GM18520 (cell line): ENCODE results near the gene HKDC1.
A peak's percentile ranks its signal among the peaks of the same experiment; 100 is the strongest.
"Not testable (repeated sequence)": the region's sequence is repeated elsewhere in the genome, so short reads cannot be mapped to it uniquely, and the experiment has no call there.

ENCODE experiments used
- ATAC-seq: cut with Tn5 transposase; IDR thresholded peaks from one replicate; pipeline ENCODE4 v1.9.1; 2021; ENCODE audit not compliant: unreplicated experiment

HKDC1 gene, protein sequence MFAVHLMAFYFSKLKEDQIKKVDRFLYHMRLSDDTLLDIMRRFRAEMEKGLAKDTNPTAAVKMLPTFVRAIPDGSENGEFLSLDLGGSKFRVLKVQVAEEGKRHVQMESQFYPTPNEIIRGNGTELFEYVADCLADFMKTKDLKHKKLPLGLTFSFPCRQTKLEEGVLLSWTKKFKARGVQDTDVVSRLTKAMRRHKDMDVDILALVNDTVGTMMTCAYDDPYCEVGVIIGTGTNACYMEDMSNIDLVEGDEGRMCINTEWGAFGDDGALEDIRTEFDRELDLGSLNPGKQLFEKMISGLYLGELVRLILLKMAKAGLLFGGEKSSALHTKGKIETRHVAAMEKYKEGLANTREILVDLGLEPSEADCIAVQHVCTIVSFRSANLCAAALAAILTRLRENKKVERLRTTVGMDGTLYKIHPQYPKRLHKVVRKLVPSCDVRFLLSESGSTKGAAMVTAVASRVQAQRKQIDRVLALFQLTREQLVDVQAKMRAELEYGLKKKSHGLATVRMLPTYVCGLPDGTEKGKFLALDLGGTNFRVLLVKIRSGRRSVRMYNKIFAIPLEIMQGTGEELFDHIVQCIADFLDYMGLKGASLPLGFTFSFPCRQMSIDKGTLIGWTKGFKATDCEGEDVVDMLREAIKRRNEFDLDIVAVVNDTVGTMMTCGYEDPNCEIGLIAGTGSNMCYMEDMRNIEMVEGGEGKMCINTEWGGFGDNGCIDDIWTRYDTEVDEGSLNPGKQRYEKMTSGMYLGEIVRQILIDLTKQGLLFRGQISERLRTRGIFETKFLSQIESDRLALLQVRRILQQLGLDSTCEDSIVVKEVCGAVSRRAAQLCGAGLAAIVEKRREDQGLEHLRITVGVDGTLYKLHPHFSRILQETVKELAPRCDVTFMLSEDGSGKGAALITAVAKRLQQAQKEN

GRCh38 chr10:69220041-69220451 lies at the start of gene HKDC1:
HKDC1 (plus strand) TSS chr10:69220332; CDS start chr10:69220436, 104 bp downstream.
- ATAC-seq: no peak

DNA sequence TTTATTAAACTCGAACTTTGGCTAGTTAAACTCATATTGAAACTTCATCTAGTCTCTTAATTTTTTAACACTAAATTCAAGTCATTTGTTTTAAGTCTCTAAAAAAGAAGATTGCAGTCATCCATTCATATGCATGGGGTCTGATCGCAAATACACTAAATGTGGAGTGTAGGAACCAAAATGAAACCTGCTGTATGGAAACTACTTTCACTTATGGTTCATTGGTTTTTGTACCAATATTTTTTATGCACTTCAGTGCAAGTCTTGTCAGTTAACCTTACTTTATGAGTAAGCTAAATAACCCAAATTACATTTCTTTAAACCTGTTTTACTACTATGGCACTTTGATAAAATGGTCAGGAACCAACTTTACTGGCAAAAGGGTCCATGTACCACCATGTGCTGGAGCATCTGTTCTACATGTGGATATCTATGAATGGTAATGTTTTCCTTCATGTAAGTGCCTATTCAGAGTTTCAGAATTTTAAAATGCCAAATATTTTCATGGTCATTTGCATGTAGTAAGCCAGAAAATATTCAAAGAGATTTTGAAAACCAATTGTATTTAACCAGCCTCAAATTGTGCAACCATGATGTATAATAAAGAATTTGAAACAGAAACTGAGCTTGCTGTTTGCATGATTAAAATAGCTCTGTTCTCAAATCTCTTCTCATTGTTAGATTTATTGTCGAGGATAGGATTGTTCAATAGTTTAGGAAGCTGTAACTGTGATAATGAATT lies 47.7 kb upstream of the HKDC1 start:
- no peak for ATAC-seq

GRCh38 chr10:69175326-69175725 lies 44.8 kb upstream of the HKDC1 start:
- not testable (repeated sequence) for ATAC-seq

GRCh38 chr10:69176823-69177222 lies 43.3 kb upstream of the HKDC1 start:
- ATAC-seq: no peak

GRCh38 chr10:69179089-69179742 lies 40.9 kb upstream of the HKDC1 start:
- peak; percentile 10 for ATAC-seq

- ATAC-seq: peak; percentile 62
Observed at GRCh38 chr10:69179743-69180524, 40.2 kb upstream of the HKDC1 start, which contains the start of gene SUPV3L1. SUPV3L1 (plus strand) TSS chr10:69180234; CDS start chr10:69180292, 58 bp downstream.

DNA sequence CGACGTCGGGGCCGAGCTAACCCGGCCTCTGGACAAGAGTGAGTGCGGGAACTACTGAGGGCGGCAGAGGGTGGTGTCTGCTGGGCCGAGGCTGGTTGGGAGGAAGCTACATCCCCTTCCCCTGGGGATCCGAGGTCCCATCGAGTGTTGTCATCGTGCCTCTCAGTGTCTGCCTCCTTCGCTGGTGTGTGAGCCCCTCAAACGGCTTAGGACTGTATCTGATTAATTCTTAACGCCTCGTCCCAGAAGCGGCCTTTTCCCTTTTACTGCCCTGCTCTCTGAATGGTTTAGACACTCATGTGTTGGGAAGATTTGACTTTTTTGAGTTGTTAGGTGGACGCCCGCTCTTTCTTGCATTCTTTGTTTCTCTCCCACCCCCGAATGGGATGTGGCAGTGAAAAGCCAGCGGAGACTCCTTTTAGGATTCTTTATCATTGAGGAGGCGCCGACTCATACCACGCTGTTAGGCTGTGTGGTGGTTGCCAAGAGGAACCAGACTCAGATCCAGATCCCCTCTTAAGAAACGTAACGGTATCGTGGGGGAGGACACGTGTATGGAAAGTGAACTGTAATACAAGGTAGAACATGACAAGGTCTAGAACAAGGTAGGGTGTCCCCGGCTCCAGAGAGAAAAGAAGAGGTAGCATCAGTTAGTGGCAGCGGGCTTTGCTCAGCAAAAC lies 39.5 kb upstream of the HKDC1 start:
- ATAC-seq: no peak

- ATAC-seq: no peak
Observed at GRCh38 chr10:69181433-69181832, 38.7 kb upstream of the HKDC1 start.

GRCh38 chr10:69182005-69182404 lies 38.1 kb upstream of the HKDC1 start:
- ATAC-seq: no peak

DNA sequence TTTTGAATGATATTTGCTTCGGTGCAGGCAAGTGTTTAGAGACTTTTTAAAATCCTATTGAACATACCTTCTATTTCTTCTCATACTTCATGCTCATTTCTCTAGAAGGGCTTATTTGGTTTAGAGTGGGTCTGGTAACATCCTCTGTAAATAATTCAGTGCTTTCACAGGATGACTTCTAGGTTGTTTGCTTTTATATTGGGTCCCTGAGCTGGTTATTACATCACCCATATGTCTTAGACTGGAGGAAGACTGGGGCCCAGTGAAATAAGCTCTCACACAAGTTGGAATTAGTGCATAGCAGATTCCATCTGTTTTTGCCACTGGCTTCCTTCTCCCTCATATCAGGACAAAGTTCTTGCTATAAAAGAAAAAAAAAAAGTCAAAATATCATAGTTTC lies 33.6 kb upstream of the HKDC1 start:
- ATAC-seq: no peak

- no peak for ATAC-seq
Observed at GRCh38 chr10:69201045-69201444, 19.1 kb upstream of the HKDC1 start.

DNA sequence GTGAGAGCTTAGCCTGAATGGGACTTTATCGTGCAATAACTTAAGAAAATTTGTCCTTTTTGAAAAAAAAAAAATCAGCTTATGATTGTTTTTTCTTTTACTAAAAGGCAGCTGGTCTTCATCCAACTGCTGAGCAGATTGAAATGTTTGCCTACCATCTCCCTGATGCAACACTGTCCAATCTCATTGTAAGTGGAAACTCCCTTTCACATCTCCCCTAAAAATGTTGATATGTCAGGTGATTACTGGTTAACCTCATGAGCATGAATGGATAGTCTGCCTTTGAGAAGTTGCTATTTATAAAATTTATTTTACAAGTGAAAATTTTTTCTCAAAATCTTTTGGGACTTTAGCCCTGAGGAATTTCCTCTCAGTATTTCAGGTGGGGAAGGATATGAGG lies 17.8 kb upstream of the HKDC1 start:
- ATAC-seq: no peak

GRCh38 chr10:69208761-69209160 lies 11.4 kb upstream of the HKDC1 start:
- ATAC-seq: no peak

GRCh38 chr10:69209787-69210484 lies 10.2 kb upstream of the HKDC1 start:
- ATAC-seq: no peak

- ATAC-seq: no peak
Observed at GRCh38 chr10:69211104-69211503, 9.0 kb upstream of the HKDC1 start.

- no peak for ATAC-seq
Observed at GRCh38 chr10:69211524-69211923, 8.6 kb upstream of the HKDC1 start.

DNA sequence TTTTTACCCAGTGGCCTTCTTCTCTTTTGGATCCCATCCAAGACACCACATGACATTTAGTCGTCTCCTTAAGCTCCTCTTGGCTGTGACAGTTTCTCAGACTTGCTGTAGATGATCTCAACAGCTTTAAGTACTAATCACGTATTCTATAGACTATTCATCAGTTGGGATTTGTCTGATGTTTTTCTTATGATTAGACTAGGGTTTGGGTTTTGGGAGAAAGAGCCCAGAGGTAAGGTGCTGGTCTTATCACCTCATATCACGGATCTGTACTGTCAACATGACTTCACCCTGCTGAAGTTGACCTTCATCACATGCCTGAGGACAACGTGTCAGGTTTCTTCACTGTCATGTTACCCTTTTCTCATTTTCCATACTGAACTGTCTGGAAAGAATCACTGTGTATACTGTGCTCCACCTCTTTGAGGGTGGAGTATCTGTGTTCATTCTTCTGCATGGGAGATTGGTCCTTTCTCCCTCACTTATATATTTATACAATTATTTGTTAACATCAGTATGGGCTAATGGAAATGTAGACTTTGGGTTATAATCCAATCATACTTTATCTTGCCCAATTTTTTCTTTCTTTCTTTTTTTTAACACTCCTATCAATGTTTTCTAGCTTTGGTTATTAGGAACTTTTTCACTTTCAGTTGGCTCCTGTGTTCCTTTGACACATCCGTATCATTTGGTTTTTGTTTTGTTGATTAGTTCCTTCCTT lies 6.4 kb upstream of the HKDC1 start:
- ATAC-seq: no peak

- no peak for ATAC-seq
Observed at GRCh38 chr10:69214666-69215131, 5.4 kb upstream of the HKDC1 start.
